ENCODE results near the gene SUPT20HL2.
"Not testable (repeated sequence)": the region's sequence is repeated elsewhere in the genome, so short reads cannot be mapped to it uniquely, and the experiment has no call there.

The SUPT20HL2 gene

DNA sequence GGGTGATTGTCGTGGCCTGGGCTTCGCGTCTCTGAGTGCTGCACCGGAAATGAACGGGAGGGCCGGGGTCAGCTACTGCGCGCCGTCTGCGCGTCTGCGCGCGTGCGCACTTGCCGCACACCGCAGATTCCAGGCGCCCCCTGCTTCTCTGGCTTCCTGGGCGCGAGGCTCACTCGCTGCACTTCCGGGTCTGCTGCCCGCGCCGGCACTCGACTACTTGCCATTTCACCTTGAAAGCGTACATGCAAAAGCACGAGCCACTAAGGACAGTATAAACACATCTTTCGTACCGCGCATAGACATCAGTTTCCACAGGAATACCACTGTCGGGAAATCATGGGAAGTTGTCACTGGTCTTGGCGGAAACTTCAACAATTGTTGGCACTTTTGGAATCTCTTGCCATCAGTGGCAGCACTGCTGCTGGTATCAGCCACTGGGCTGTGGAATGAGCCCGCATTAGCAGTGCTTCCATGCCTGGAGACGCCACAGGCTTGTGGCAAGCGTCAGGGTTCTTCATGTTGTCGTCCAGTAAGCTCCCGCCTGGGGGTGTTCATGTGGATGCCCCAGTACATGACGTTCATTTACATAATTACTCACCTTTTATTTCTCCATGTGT lies at the start of gene SUPT20HL2:
Gene SUPT20HL2, minus strand, starts transcription at position 51 of the 617 bp plus-strand sequence. CDS start 754 bp downstream, outside the sequence.
- DNase-seq (ENCODE audit: low read depth in 2 of 2), result no peak

DNA sequence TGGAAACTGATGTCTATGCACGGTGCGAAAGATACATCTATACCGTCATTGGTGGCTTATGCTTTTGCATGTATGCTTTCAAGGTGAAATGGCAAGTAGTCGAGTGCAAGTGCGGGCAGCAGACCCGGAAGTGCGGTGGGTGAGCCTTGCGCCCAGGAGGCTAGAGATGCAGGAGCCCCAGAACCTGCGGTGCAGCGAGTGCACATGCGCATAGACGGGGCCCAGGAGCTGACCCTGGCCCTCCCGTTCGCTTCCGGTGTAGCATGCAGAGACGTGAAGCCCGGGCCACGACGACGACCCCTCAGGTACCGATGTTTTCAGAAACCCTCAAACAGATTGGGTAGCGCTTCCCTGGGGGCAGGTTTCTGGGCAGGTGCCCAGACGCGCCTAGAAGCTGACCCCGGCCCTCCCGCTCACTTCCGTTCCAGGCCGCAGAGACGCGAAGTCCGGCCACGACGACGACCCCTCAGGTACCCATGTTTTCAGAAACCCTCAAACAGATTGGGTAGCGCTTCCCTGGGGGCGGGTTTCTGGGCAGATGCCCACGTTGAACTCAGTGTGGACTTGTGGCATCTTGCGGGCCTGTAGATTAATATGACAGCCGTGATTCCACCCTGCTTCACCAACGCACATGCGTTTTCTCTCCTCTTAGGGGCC lies 48.3 kb upstream of the SUPT20HL2 start:
- DNase-seq (ENCODE audit: low read depth in 2 of 2), result not testable (repeated sequence)

DNA sequence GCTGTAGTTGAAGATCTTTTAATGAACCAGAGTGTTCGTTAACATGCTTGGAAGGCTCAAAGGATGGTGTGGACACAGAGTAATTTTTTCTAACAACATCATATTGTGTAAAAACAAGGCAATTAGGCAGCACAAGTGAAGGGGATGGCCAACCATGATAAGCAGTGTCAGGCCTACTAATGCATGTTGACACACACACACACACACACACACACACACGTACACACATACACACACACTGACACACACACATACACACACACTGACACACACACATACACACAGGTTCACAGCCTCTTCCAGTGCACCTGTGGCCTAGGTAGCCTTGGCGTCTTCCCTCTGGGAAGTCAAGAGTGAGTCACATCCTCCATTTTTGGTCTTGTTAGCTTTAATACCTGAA lies 46.4 kb upstream of the SUPT20HL2 start, which contains the start of gene SUPT20HL1:
Gene SUPT20HL1, plus strand, starts transcription at position 368 of the 400 bp plus-strand sequence. CDS start 2,122 bp downstream, outside the sequence.
- DNase-seq (ENCODE audit: low read depth in 2 of 2), result no peak

DNA sequence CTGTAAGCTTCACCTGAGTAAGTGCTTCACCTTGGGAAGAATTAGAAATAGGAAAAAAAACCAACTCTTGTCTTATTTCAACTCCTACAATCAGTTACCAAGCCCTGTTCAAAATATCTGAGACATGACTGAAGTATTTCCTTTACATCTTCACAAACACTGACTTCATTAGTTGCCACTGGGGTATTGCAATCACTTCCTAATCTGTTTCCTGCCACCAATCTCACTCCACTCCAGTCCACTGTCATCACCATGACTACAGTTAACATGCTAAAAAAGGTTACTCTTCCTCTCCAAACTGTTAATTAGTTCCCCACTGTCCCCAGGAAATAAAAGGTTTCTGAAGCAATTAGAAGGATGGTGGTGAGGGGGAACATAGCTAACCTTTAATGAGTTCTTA lies 43.2 kb upstream of the SUPT20HL2 start:
- no peak for DNase-seq (ENCODE audit: low read depth in 2 of 2)

DNA sequence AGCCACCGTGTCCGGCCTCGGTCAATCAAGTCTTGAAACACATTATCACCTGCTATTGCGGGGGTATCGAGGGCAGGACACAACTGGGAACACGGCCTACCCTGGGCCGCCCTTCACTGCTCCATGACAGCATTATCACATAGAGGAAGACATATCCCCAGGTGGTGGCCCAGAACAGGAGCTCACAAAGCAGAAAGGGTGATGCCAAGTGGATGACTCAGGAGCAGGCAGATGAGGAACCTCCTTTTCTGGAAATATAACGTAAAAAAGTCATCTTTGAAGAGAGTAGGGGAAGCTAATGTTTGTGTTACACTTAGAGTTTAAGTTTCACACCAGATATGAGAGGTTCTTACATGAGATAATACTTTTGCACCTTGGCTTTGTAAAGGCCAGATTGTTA lies 41.2 kb upstream of the SUPT20HL2 start:
- no peak for DNase-seq (ENCODE audit: low read depth in 2 of 2)

DNA sequence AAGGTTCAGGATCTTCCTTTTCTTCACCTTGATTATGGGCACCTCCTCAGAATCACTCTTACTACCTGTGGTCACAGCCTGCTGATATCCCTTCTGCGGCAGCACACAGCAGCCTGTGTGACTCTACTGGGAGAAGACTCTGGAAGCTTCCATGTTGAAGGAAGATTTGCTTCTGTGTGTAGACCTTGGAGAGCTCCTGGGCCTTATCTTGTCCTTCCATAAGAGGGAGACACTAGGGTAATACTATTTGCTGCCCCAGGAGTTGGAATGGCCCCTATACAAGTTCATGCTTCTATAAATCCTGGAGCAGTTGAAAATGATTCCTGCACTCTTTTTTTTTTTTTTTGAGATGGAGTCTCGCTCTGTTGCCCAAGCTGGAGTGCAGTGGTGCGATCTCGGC lies 36.3 kb upstream of the SUPT20HL2 start:
- DNase-seq (ENCODE audit: low read depth in 2 of 2), result no peak

DNA sequence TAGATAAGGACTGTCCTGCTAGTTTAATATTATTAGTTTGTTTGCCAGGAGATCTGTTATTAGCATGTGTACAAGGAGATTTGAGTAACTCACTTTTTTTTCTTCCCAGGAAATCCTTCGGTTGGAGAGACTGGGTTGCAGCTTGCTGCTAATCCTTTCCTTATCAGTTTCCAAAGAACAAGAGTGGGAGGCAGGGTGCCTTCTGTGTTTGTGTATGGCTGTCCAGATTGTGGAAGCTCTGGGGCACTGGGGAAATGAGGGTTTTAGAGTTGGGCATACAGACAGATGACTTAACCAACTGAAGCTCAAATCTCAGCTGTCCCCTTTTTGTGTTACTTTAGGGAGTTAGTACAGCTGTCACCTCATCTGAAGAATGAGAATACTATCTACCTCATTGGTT lies 34.0 kb upstream of the SUPT20HL2 start:
- no peak for DNase-seq (ENCODE audit: low read depth in 2 of 2)

DNA sequence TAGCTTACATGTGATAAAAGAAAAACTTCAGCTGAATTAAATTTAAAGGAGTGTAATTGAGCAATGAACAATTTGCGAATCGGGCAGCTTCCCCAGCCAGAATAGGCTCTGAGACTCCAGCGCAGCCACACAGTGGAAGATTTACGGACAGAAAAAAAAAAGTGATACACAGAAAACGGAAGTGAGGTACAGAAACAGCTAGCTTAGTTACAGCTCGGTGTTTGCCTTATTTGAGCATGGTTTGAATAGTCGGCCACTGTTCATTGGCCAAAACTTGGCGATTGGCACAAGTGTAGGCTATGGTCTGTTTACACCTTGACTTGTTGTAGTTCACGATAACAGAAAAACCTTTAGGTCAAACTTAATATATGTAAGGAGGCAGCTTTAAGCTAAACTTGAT lies 29.9 kb upstream of the SUPT20HL2 start:
- no peak for DNase-seq (ENCODE audit: low read depth in 2 of 2)

DNA sequence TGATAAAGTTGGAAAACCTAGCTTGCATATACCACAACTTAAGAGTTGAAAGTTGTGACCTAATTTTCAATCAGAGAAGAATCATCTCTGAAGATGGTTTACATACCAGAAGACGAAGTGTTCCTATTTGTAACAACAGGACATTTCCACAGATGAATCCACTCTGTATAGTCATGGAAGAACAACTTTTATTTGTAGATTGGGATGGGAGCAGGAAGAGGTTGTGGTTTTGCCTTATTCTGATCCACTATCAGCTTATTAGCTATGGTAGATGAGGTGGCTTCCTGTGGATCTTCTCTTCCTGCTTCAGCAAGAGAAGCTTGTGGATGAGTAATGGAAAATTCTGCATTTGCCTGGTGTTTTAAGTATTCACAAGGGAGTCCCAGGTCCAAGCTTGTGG lies 27.9 kb upstream of the SUPT20HL2 start:
- DNase-seq (ENCODE audit: low read depth in 2 of 2), result no peak

DNA sequence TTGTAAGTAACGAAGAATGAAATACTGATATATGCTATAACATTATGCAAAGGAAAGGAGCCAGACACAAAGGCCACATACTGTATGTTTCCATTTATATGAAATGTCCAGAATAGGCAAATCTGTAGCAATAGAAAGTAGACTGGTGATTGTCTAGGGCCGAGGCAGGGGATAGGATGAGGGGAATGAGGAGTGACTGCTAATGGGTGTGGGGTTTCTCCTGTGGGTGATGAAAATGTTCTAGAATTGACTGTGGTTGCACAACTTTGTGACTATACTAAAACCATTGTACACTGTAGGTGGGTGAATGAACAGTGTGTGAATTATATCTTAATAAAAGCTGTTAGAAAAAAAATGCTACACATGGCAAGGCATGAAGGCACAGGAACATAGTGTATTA lies 26.6 kb upstream of the SUPT20HL2 start:
- no peak for DNase-seq (ENCODE audit: low read depth in 2 of 2)

DNA sequence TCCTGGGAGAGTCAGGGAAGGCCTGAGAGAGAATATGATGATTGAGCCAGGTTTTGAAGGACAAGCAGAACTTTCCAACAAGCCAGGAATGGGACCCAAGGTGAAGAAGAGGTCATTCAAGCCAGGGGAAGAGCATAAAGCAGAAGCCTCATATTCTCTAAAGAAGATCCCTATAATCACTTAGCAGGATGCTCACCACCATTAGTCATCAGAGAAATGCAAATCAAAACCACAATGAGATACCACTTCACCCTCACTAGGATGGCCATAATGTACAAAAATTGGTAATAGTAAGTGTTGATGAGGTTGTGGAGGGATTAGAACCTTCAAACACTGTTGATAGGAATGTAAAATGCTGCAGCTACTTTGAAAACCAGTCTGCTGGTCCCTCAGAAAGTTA lies 26.0 kb upstream of the SUPT20HL2 start:
- no peak for DNase-seq (ENCODE audit: low read depth in 2 of 2)

DNA sequence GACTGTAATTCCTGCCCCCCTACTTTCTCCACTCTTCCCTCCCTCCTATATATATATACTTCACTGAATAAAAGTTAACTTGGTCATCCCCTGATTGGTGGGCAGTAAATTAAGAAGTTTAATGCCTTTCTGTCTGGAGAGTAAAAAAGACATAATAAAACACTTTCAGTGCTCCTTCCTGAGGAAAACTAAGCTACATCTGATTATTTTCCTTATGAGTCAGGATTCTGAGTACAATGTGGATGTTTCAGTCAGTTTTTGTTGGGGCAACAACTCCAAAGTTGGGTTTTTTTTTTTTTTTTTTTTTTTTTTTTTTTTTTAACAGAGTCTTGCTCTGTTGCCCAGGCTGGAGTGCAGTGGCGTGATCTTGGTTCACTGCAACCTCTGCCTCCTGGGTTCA lies 22.0 kb upstream of the SUPT20HL2 start:
- DNase-seq (ENCODE audit: low read depth in 2 of 2), result no peak

DNA sequence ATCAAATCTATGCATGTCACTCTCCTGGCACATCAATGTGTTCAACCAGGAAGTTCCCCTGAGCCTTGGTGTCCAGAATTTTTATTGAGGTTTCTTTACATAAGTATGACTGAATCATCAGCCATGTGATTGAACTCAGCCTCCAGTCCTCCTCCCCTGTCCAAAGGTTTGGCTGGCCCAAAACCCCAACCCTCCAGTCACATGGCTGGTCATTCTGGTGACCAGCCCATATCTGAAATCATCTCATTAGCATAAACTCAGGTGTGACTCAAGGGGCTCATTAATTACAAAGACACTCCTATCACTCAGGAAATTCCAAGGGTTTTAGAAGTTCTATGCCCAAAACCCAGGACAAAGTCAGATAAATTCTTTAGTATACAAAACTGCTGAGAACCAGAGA lies 20.6 kb upstream of the SUPT20HL2 start:
- no peak for DNase-seq (ENCODE audit: low read depth in 2 of 2)

DNA sequence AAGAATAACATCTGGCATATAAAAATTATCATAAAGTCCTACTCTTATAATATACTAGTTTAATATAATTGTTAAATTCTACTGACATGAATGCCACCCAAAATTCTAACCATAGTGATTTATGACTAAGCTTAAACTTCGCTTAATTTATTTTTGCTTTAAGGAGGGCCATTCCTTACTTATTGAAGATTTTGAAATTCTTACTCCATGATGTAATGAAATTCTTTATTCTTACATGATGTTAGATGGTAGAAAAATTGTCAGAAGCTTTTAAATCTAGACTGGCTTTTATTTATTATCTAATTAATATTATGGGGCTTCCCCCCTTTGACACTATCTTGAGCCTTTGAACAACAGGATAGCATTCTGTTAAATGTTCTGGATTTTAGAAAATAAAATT lies 19.5 kb upstream of the SUPT20HL2 start:
- DNase-seq (ENCODE audit: low read depth in 2 of 2), result no peak

DNA sequence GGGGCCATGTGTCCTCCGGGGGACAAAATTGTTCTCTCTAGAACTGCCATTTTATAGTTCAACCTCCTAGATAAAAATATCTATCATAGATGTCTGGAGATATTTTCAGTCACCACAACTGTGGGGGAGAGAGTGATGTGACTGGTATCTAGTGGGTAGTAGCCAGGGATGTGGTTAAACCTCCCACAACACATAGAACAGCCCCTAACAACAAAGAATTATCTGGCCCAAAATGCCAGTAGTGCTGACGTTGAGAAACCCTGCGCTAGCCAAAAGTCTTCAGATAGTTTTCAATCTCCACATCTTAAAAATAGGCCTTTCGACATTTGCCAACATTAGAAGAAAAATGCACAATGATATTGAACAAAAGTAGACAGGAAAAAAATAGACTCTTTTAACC lies 19.0 kb upstream of the SUPT20HL2 start:
- DNase-seq (ENCODE audit: low read depth in 2 of 2), result no peak

DNA sequence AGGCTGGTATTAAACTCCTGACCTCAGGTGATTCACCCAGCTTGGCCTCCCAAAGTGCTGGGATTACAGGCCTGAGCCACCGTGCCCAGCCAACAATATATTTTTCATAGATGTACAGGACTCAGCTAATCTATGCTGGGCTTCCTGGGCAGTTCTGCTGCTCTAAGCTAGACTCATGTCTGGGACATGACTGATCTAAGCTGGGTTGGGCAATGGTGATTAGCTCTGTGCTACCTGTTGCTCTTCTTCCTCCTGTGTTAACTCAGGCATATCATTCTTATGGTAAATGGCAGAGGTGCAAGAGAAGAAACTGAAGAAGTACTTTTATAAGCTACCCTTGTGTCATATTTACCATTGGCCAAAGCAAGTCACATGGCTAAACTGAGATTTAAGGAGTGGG lies 11.4 kb upstream of the SUPT20HL2 start:
- DNase-seq (ENCODE audit: low read depth in 2 of 2), result no peak

DNA sequence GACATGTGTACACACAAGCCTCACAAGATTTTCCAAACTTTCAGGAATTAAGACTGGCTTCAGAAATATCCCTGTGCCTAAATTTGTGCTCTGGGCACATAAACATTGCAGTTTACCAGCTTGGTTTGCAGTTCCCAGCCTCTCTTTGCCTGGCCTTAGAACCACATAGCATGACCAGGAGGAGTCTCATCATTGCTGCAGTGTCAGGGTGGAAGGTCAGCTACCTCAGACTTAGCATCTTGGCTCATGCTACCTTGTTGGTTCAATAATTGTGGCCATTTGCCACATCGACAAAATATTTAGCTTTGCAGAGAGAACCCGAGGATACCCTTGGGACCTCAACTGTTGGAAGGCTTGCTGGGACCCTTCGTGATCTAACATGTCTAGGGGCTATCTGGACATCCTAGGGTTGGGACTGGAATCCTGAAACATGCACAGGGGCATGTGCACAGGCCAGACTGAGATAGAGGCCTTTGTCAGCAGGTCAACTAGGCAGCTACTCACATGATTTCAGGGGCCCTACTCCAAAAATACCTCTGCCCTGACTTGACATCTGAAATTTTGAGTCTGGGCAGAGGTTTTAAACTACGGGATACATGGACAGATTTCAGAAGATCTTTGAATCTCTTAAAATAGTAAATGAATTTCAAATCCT lies 8.0 kb upstream of the SUPT20HL2 start:
- no peak for DNase-seq (ENCODE audit: low read depth in 2 of 2)

DNA sequence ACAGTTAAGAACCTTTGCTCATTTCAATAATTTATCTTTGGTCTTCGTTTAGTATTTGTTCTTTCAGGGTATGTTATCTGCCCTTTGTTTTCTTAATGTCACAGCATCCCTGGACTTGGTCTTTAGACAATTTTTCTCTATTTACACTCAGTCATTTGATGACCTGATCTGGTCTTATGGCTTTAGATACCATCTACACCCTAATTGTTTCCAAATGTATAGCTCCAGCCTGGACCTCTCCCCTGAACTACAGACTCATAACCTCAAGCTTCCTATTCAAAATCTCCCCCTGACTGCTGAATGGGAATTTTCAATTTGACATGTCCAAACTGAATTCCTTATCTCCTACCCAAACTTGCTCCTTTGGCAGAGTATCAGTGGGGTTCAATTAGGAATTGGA lies 3.7 kb upstream of the SUPT20HL2 start:
- DNase-seq (ENCODE audit: low read depth in 2 of 2), result no peak

DNA sequence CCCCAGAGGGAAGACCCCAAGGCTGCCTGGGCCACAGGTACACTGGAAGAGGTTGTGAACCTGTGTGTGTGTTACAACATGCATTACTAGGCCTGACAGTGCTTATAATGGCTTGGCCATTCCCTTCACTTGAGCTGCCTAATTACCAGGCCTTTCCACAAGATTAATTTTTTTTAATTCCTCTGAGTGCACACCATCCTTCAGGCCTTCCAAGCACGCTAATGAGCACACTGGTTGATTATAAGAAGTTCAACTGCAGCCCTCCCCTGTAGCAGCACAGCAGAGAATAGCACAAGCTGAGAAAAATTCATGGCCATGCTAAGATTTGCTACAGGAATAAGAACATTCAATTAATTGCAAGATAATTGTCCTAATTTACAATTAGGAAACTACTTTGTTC lies 2.2 kb upstream of the SUPT20HL2 start:
- no peak for DNase-seq (ENCODE audit: low read depth in 2 of 2)

DNA sequence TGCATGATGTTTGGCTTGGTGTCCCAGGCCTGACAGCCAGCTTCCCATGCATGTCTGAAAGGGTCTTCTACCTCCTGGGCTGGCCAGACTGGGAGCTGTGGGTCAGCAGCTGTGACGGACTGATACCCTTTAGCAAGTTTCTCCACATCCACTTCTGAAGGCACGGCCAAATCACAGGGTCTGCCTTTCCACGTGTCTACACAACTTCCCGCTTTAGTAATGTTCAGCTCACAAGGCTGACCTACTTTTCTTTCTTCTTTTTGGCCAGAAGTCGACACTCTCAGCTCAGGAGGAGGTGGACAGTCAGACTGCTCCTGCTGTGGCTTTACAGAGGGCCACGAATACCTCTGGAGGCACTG lies 1.6 kb downstream of the SUPT20HL2 start:
- DNase-seq (ENCODE audit: low read depth in 2 of 2), result not testable (repeated sequence)

DNA sequence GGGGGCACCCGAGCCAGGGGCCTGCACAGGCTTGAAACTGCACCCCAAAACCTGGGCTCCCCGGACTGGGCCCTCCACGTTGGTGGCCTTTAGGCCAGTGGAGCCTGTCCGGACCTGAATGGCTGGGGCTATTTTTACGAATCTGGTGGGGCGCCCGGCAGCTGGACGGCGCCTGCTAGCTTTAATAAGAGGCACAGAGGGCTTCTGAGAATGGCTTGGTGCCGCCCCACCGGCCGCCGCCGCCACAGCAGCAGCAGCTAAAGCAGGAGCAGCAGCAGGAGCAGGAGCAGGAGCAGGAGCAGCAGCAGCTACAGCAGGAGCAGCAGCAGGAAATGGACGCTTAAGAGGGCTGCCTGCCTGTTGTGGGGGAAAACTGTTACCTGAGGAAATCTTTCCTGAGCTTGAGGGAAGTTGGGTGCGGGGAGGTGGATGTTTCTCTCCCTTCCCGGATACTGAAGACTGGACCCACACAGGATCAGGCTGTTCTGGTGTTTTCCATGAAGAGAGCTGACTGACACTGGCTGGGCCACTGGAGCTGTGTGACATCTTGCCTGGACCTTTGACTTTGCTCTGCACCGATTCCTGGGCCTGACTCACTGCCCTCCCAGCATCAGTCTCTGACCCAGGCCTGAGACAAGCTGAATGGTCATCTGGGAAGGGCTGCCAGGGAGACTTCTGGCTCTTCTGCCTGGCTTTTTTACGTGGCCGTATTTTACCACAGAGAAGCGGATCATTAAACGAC lies 2.2 kb downstream of the SUPT20HL2 start:
- DNase-seq (ENCODE audit: low read depth in 2 of 2), result not testable (repeated sequence)

DNA sequence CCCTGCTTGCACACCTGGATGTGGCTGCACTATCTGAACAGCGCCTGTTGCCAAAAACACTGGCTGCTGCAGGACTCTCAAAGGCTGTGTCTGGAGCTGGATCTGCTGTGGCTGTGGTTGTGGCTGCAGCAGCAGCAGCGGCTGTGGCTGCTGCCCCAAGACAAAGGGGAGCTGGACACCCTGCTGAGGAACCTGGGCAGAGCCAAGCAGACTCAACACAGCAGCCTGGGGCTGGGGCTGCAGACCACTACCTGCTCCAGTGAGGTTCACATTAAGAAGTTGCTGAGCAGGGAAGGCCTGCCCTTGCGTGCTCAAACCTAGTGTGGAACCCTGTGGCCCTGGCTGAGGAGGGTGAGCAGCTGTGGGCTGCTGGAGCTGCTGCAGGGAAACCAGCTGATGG lies 3.0 kb downstream of the SUPT20HL2 start:
- DNase-seq (ENCODE audit: low read depth in 2 of 2), result not testable (repeated sequence)
